Kidney epithelial cell (primary cell): ENCODE data around the gene GFOD1. TPM values are rescaled to one million over a fixed set of nuclear protein-coding genes. Genes with fewer than 3 reads are reported as not detected.

Experiments used
- DNase-seq: peaks from one replicate; pipeline ENCODE4 v3.0.0-alpha.2; 2010; ENCODE audit warnings: low read depth
- H3K27me3 ChIP-seq: 2 replicates; pipeline ENCODE4 v1.6.0; 2011; ENCODE audit warnings: low read length; ENCODE audit not compliant: control insufficient read depth, insufficient read depth
- H3K36me3 ChIP-seq: 2 replicates; pipeline ENCODE4 v1.5.1; 2011; ENCODE audit warnings: low read length; ENCODE audit not compliant: control insufficient read depth, insufficient read depth
- H3K4me3 ChIP-seq: 2 replicates; pipeline ENCODE4 v1.5.1; 2011; ENCODE audit warnings: low read depth, mild to moderate bottlenecking, control low read depth, low read length
- total RNA-seq: library from RNA; depleted of rRNA; stranded (reverse); fragments of >200 nt; gene quantifications from 2 replicates; pipeline ENCODE4 v1.2.3, GENCODE V29; 2015
- TF ChIP-seq, protein P1 (sequence below): IDR thresholded peaks from 2 replicates; pipeline ENCODE4 v1.5.1; 2011; ENCODE audit warnings: mild to moderate bottlenecking, moderate library complexity, low read length, control low read depth, inconsistent platforms; ENCODE audit not compliant: insufficient read depth, poor library complexity, severe bottlenecking

The GFOD1 gene
- total RNA-seq, 1 donor from 2014 or later: 0.75 TPM

DNA sequence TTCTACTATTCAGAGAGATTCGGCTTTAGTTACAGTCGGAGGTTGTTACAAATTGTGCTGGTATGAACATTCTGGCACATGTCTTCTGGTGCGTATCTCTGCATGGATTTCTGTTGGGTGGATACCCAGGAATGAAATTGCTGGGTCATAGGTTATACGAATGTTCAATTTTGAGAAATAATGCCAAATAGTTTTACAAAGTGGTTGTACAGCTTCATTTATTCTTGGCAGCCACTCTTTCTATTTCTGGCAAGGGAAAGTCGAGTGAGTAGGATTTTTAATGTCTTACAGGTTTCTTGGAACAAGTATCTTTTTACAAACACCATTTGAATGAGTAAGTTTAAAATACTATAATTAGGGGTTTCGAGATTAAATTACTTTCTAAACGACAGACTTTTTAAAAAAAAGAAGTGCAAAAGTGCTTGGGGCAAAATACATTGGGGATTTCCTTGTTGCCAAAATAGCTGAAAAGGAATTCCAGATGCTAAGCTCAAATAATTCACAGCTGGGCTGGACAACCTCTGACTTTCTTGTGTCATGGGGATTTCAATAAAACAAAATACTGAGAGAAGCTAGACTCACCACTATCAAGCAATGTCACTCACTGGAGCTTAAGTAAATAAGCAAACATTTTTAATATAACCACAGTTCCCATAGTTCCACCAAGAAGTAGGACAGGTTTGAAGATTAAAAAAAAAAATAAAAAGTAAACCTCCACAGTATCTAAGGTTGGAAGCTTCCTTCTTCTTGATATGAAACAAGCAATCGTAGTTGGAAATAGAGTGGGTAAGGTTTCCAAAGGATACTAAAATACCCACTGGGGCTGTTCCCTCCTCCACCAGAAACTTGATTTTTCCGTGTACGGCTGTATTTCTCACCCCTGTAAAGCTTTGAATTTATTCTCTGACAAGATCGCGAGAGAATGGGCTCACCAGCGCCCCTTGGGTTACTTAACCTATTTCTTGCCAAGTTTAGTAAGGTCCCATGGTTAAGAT lies 21.6 kb upstream of the GFOD1 start:
- TF ChIP-seq, protein P1, sequence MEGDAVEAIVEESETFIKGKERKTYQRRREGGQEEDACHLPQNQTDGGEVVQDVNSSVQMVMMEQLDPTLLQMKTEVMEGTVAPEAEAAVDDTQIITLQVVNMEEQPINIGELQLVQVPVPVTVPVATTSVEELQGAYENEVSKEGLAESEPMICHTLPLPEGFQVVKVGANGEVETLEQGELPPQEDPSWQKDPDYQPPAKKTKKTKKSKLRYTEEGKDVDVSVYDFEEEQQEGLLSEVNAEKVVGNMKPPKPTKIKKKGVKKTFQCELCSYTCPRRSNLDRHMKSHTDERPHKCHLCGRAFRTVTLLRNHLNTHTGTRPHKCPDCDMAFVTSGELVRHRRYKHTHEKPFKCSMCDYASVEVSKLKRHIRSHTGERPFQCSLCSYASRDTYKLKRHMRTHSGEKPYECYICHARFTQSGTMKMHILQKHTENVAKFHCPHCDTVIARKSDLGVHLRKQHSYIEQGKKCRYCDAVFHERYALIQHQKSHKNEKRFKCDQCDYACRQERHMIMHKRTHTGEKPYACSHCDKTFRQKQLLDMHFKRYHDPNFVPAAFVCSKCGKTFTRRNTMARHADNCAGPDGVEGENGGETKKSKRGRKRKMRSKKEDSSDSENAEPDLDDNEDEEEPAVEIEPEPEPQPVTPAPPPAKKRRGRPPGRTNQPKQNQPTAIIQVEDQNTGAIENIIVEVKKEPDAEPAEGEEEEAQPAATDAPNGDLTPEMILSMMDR: no peak
- H3K36me3 ChIP-seq: no peaks in the 10 kb centered on the region
- DNase-seq: no peak
- H3K27me3 ChIP-seq: no peaks in the 10 kb centered on the region
- H3K4me3 ChIP-seq: no peak overlapping the region

DNA sequence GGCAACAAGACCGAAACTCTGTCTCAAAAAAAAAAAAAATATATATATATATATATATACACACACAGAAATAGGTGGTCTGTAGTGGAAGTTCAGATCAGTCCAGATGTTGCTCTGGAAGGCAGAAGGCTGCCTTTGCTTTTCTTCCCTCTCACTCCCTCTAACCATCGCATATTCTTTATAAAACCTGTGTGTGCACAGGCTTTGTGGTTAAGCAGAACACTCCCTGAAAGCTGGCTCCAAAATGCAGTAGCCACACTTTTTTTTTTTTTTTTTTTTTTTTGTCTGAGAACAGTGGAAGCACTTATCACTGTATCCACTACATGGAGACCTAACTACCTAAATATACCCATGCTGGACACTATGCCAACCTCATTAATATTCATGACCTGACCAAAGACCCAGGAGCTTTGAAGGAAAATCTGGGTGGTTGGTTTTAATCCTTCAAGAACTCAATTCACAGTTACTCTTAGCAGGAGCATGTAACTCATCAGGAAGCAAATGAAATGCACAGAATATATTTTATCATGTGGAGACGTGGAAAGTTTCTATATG lies 20.0 kb upstream of the GFOD1 start:
- TF ChIP-seq, protein P1: no peak

DNA sequence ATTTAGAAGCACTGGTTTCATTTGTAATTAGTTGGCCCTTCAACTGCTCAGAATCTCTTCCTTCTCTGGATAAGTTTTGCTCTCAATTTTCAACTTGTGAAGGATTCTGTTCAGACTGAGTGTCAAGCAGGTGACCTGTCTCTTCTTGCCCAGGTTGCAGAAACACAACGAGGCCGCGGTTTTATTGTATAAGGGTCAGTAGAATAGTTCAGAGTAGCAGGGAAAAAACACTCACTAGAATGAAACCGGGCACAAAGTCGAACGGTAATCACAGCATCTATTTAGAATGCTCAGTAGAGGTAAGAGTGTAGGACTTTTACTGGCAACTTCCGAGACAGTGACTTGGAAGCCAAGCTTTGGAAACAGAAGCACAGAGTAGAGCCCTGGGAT lies 17.9 kb upstream of the GFOD1 start:
- H3K27me3 ChIP-seq: no peaks in the 10 kb centered on the region
- no peak for DNase-seq
- H3K36me3 ChIP-seq: no peaks in the 10 kb centered on the region
- TF ChIP-seq, protein P1: no peak
- H3K4me3 ChIP-seq: no peak overlapping the region

More for the DNA sequence above, 20.0 kb upstream of the GFOD1 start:
- no peak overlapping the region for H3K4me3 ChIP-seq
- no peaks in the 10 kb centered on the region for H3K36me3 ChIP-seq
- no peak for DNase-seq
- no peaks in the 10 kb centered on the region for H3K27me3 ChIP-seq

DNA sequence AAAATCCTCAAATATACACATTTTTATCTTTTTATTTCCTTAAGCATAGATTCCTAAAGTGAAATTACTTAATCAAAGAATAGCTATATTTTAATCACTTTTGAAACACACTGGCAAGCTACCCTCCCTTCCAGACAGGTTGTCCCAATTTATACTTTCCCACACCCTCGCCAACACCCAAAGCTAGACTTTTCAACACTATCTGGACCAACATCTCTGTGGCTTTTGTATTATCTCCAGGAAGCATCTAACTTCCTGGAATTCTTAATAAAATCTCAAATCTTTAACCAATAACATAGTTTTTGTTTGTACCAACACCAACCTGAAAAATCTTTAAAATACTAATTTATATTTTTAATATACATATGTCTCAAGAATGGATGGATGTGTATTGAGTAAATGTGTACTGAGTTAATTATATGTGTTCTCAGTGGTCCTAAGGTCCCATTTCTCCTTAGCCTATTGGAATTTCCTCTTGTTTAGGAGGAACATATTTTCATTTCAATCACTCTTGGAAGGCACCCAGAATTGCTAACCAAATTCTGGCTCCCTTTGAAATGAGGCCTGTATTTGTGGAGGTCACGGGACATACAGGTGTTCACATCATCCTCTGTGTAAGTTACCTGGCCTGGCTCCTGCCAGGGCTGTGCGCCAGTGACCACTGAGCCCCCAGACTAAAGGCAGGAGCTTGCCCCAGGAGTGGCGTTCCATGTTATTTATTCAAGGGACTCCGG lies 17.4 kb upstream of the GFOD1 start:
- TF ChIP-seq, protein P1: no peak
- no peaks in the 10 kb centered on the region for H3K27me3 ChIP-seq
- H3K36me3 ChIP-seq: no peaks in the 10 kb centered on the region
- no peak overlapping the region for H3K4me3 ChIP-seq
- DNase-seq: no peak

DNA sequence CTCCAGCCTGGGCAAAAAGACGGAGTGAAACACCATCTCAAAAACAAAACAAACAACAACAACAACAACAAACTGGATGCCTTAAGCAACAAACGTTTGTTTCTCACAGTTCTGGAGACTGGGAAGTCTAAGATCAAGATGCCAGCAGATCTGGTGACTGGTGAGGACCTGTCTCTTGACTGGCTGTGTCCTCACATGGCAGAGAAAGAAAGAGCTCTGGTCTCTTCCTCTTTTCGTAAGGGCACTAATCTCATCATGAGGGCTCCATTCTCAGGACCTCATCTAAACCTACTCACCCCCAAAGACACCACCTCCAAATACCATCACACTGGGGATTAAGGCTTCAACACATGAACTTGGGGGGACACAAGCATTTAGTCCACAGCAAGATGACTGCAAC lies 13.5 kb upstream of the GFOD1 start:
- Histone ChIP-seq H3K27me3 (no peaks in the 10 kb centered on the region), H3K4me3 (no peak overlapping the region), H3K36me3 (no peaks in the 10 kb centered on the region)
- TF ChIP-seq, protein P1: no peak
- DNase-seq: no peak
